Measurements from ENCODE around the gene MAPK1. TPM values are rescaled to one million over a fixed set of nuclear protein-coding genes. Genes with fewer than 3 reads are reported as not detected.
"Not testable (repeated sequence)": the region's sequence is repeated elsewhere in the genome, so short reads cannot be mapped to it uniquely, and the experiment has no call there.

Gene MAPK1
- total RNA-seq, 1 donor from 2014 or later: 124 TPM

- no peak for DNase-seq (ENCODE audit: low spot score)
- intact Hi-C loops (cut with DNase I): no loop called here
Measured at GRCh38 chr22:21827628-21828267, 39.7 kb downstream of the MAPK1 start.

- intact Hi-C loops (cut with DNase I): no loop called here
- no peak for DNase-seq (ENCODE audit: low spot score)
Measured at GRCh38 chr22:21826204-21826603, 41.2 kb downstream of the MAPK1 start.

- DNase-seq (ENCODE audit: low spot score); intact Hi-C loops (cut with DNase I): not testable (repeated sequence)
Measured at GRCh38 chr22:21824962-21825361, 42.5 kb downstream of the MAPK1 start.

GRCh38 chr22:21824445-21824912 lies 43.0 kb downstream of the MAPK1 start:
- DNase-seq (ENCODE audit: low spot score): no peak
- intact Hi-C loops (cut with DNase I): no loop called here

GRCh38 chr22:21823740-21824444 lies 43.6 kb downstream of the MAPK1 start:
- DNase-seq (ENCODE audit: low spot score): no peak
- intact Hi-C loops (cut with DNase I): no loop called here

GRCh38 chr22:21819183-21819770 lies 48.2 kb downstream of the MAPK1 start:
- no peak for DNase-seq (ENCODE audit: low spot score)
- intact Hi-C loops (cut with DNase I): no loop called here

GRCh38 chr22:21818487-21819182 lies 48.8 kb downstream of the MAPK1 start:
- intact Hi-C loops (cut with DNase I): no loop called here
- no peak for DNase-seq (ENCODE audit: low spot score)

GRCh38 chr22:21817497-21817853 lies 50.0 kb downstream of the MAPK1 start:
- intact Hi-C loops (cut with DNase I); DNase-seq (ENCODE audit: low spot score): not testable (repeated sequence)

- intact Hi-C loops (cut with DNase I): no loop called here
- no peak for DNase-seq (ENCODE audit: low spot score)
Measured at GRCh38 chr22:21816787-21817496, 50.5 kb downstream of the MAPK1 start.

GRCh38 chr22:21816472-21816786 lies 51.0 kb downstream of the MAPK1 start:
- intact Hi-C loops (cut with DNase I): no loop called here
- DNase-seq (ENCODE audit: low spot score): no peak

- intact Hi-C loops (cut with DNase I): no loop called here
- no peak for DNase-seq (ENCODE audit: low spot score)
Measured at GRCh38 chr22:21815958-21816357, 51.5 kb downstream of the MAPK1 start.

- intact Hi-C loops (cut with DNase I): no loop called here
- DNase-seq (ENCODE audit: low spot score): no peak
Measured at GRCh38 chr22:21815357-21815756, 52.1 kb downstream of the MAPK1 start.

GRCh38 chr22:21811982-21812381 lies 55.5 kb downstream of the MAPK1 start:
- intact Hi-C loops (cut with DNase I): no loop called here
- DNase-seq (ENCODE audit: low spot score): no peak

GRCh38 chr22:21807544-21808529 lies 59.6 kb downstream of the MAPK1 start:
- intact Hi-C loops (cut with DNase I): no loop called here
- DNase-seq (ENCODE audit: low spot score): no peak

- DNase-seq (ENCODE audit: low spot score); intact Hi-C loops (cut with DNase I): not testable (repeated sequence)
Measured at GRCh38 chr22:21805325-21805724, 62.1 kb downstream of the MAPK1 start.

GRCh38 chr22:21803811-21804249 lies 63.6 kb downstream of the MAPK1 start:
- DNase-seq (ENCODE audit: low spot score): no peak
- intact Hi-C loops (cut with DNase I): no loop called here

GRCh38 chr22:21802673-21803072 lies 64.8 kb downstream of the MAPK1 start:
- no peak for DNase-seq (ENCODE audit: low spot score)
- intact Hi-C loops (cut with DNase I): no loop called here

- DNase-seq (ENCODE audit: low spot score): no peak
- intact Hi-C loops (cut with DNase I): no loop called here
Measured at GRCh38 chr22:21802056-21802455, 65.4 kb downstream of the MAPK1 start.

- DNase-seq (ENCODE audit: low spot score); intact Hi-C loops (cut with DNase I): not testable (repeated sequence)
Measured at GRCh38 chr22:21801304-21801644, 66.2 kb downstream of the MAPK1 start.
